GM12878 (cell line): ENCODE data around the gene CDCA5. TPM values are rescaled to one million over a fixed set of nuclear protein-coding genes. Genes with fewer than 3 reads are reported as not detected.
A peak's percentile ranks its signal among the peaks of the same experiment; 100 is the strongest.

Source experiments
- ATAC-seq: fragments of 200-7000 bp; cut with Tn5 transposase; 3 replicates; pipeline ENCODE4 v1.9.1; 2020; ENCODE audit warnings: mild to moderate bottlenecking, moderate library complexity
- BruUV-seq: library from RNA; stranded (reverse); fragments of 400-500 nt; replicated peaks from 2 replicates; lab custom pipeline; 2021; lab: Mats Ljungman, UMichigan
- CTCF ChIA-PET: fragments of 300-600 bp; sonication (Branson Sonifier 250); formaldehyde crosslinking; extraction: SDS; loops from one replicate; lab custom pipeline; 2021; ENCODE audit warnings: inconsistent platforms; lab: Yijun Ruan, JAX
- POLR2A ChIA-PET: fragments of 350-600 bp; formaldehyde crosslinking; extraction: SDS; loops from one replicate; lab custom pipeline; 2021; ENCODE audit warnings: inconsistent platforms; lab: Charles Lee
- RAD21 ChIA-PET: fragments of 300-600 bp; sonication (Branson Sonifier 250); formaldehyde crosslinking; loops from one replicate; lab custom pipeline; 2023; ENCODE audit warnings: antibody characterized with exemption; ENCODE audit not compliant: unreplicated experiment; lab: Charles Lee
- SMC1A ChIA-PET: fragments of 300-600 bp; sonication (Branson Sonifier 250); formaldehyde crosslinking; loops from one replicate; lab custom pipeline; 2023; ENCODE audit not compliant: unreplicated experiment, uncharacterized antibody; lab: Charles Lee
- DNase-seq: peaks from one replicate; pipeline ENCODE4 v3.0.0-alpha.2; 2011; ENCODE audit warnings: low read depth, low spot score
- FAIRE-seq: peaks from 3 replicates; lab custom pipeline; 2011; peaks lifted over from hg19 to GRCh38; lab: Jason Lieb, UNC
- H2AFZ ChIP-seq: 2 replicates; pipeline ENCODE4 v1.6.0; 2011; ENCODE audit warnings: low read depth, low read length, control low read depth; ENCODE audit not compliant: control insufficient read depth
- H3K27ac ChIP-seq: 2 replicates; pipeline ENCODE4 v1.5.1; 2011; ENCODE audit warnings: control low read depth; ENCODE audit not compliant: control insufficient read depth, insufficient read depth
- H3K27me3 ChIP-seq, 2 experiments: replicated peaks in 1 of 2; 2 replicates each; pipeline versions ENCODE4 v1.6.0 to v1.6.1; 2011; ENCODE audit warnings: low read length in 1 of 2; ENCODE audit not compliant: control insufficient read depth in 2 of 2, insufficient read depth in 2 of 2
- H3K36me3 ChIP-seq, 2 experiments: 2 replicates each; pipeline ENCODE4 v1.5.1; 2011; ENCODE audit warnings: low read length in 1 of 2; ENCODE audit not compliant: control insufficient read depth in 2 of 2, insufficient read depth in 2 of 2
- H3K4me1 ChIP-seq: 2 replicates; pipeline ENCODE4 v1.6.1; 2011; ENCODE audit warnings: mild to moderate bottlenecking, low read length, moderate library complexity, mixed read lengths; ENCODE audit not compliant: control insufficient read depth, insufficient read depth
- H3K4me2 ChIP-seq: 2 replicates; pipeline ENCODE4 v1.6.0; 2011; ENCODE audit warnings: control low read depth; ENCODE audit not compliant: control insufficient read depth, insufficient read depth
- H3K4me3 ChIP-seq: fragments of 200-600 bp; sonication (generic); 2 replicates; pipeline ENCODE4 v1.5.1; 2016
- H3K79me2 ChIP-seq: 2 replicates; pipeline ENCODE4 v1.6.0; 2011; ENCODE audit warnings: low read length; ENCODE audit not compliant: control insufficient read depth, insufficient read depth
- H3K9ac ChIP-seq: 2 replicates; pipeline ENCODE4 v1.8.0; 2011; ENCODE audit warnings: low read length, control low read depth, mixed read lengths; ENCODE audit not compliant: control insufficient read depth, insufficient read depth
- H3K9me3 ChIP-seq: replicated peaks from 3 replicates; pipeline ENCODE4 v1.5.1; 2011; ENCODE audit warnings: mild to moderate bottlenecking, low read length; ENCODE audit not compliant: control insufficient read depth, insufficient read depth
- H4K20me1 ChIP-seq: 2 replicates; pipeline ENCODE4 v1.6.0; 2011; ENCODE audit not compliant: control insufficient read depth, insufficient read depth
- CREM ChIP-seq: IDR thresholded peaks from 2 replicates; pipeline ENCODE4 v1.6.1; 2014; ENCODE audit warnings: antibody characterized with exemption, low read depth
- EED ChIP-seq: sonication (generic); IDR thresholded peaks from 2 replicates; pipeline ENCODE4 v1.6.1; 2016; ENCODE audit warnings: antibody characterized with exemption, low read depth
- EP300 ChIP-seq, 2 experiments: fragments of 150-350 bp in 1 of 2; IDR thresholded peaks; 2 replicates each; pipeline ENCODE4 v1.6.1; 2011 to 2012; ENCODE audit warnings: low read depth in 2 of 2, low read length in 2 of 2, borderline replicate concordance in 1 of 2, improper control_type of control experiment in 1 of 2, inconsistent platforms in 1 of 2; ENCODE audit not compliant: control insufficient read depth in 1 of 2
- HCFC1 ChIP-seq: fragments of 150-350 bp; IDR thresholded peaks from 2 replicates; pipeline ENCODE4 v1.6.1; 2014; ENCODE audit warnings: low read length
- KLF5 ChIP-seq: fragments of 450-650 bp; IDR thresholded peaks from 2 replicates; pipeline ENCODE4 v1.6.1; 2014; ENCODE audit warnings: mild to moderate bottlenecking; ENCODE audit not compliant: partially characterized antibody
- MEF2A ChIP-seq: IDR thresholded peaks from 2 replicates; pipeline ENCODE4 v1.6.1; 2011; ENCODE audit warnings: low read depth, mild to moderate bottlenecking, low read length, moderate library complexity; ENCODE audit not compliant: insufficient read depth
- MEF2B ChIP-seq: fragments of 450-650 bp; IDR thresholded peaks from 2 replicates; pipeline ENCODE4 v1.6.1; 2018; ENCODE audit warnings: mild to moderate bottlenecking, moderate library complexity; ENCODE audit not compliant: partially characterized antibody, poor library complexity, severe bottlenecking
- PAX5 ChIP-seq: IDR thresholded peaks from 2 replicates; pipeline ENCODE4 v1.6.1; 2011; ENCODE audit warnings: low read depth, low read length, borderline replicate concordance
- POLR2A ChIP-seq: IDR thresholded peaks from 2 replicates; pipeline ENCODE4 v1.6.1; 2011; ENCODE audit warnings: low read depth, mild to moderate bottlenecking, low read length
- RUNX3 ChIP-seq: IDR thresholded peaks from 2 replicates; pipeline ENCODE4 v1.6.1; 2012; ENCODE audit warnings: low read length, inconsistent platforms
- SMAD1 ChIP-seq: fragments of 450-650 bp; IDR thresholded peaks from 2 replicates; pipeline ENCODE4 v1.6.1; 2018; ENCODE audit warnings: mild to moderate bottlenecking, low read depth; ENCODE audit not compliant: partially characterized antibody
- SPI1 ChIP-seq: IDR thresholded peaks from 2 replicates; pipeline ENCODE4 v1.6.1; 2011; ENCODE audit warnings: low read depth, mild to moderate bottlenecking, low read length, moderate library complexity, borderline replicate concordance; ENCODE audit not compliant: insufficient read depth
- ZNF207 ChIP-seq: fragments of 450-650 bp; IDR thresholded peaks from 2 replicates; pipeline ENCODE4 v1.6.1; 2014; ENCODE audit warnings: antibody characterized with exemption, mild to moderate bottlenecking, borderline replicate concordance
- WGBS: methylation state at CpG from one replicate; pipeline ENCODE4 v1.1.6; 2016; ENCODE audit warnings: low lambda C conversion rate; ENCODE audit not compliant: insufficient replicate concordance, insufficient coverage; ENCODE audit errors: missing lambda C conversion rate; 5-methylcytosine and 5-hydroxymethylcytosine counted together
- in situ Hi-C: fragments of 300-500 bp; cut with MboI; formaldehyde crosslinking; loops from 9 replicates; pipeline ENCODE4 v1.14.3; 2018; ENCODE audit warnings: mixed read lengths
- intact Hi-C: fragments of 100-400 bp; cut with micrococcal nuclease; formaldehyde crosslinking; loops from one replicate; pipeline ENCODE4 v1.14.2; 2022; ENCODE audit not compliant: unreplicated experiment
- polyA plus RNA-seq, 11 experiments: library from polyadenylated mRNA; depleted of rRNA in 4 of 11; unstranded in 6 of 11; stranded (reverse) in 5 of 11; fragments of >200 nt; fragmentation: Nextera tagmentation in 4 of 11; fragmentation: Illumina TruSeq in 1 of 11; extraction: Ambion mirVana in 4 of 11; extraction: Trizol in 1 of 11; gene quantifications; 1 replicate in 1 of 11; 2 replicates in 10 of 11; pipeline versions ENCODE4 v1.2.1 to v1.2.3, GENCODE V29; 2011 to 2016; ENCODE audit warnings: inconsistent platforms in 2 of 11, missing spikeins in 2 of 11, low read depth in 1 of 11
- total RNA-seq, 4 experiments: library from RNA; depleted of rRNA in 3 of 4; stranded (reverse); fragments of >200 nt in 3 of 4; fragmentation: Illumina TruSeq in 1 of 4; extraction: Trizol in 1 of 4; gene quantifications; 2 replicates each; pipeline versions ENCODE4 v1.2.1 to v1.2.3, GENCODE V29; 2013 to 2021
- TF ChIP-seq, protein P1 (sequence below): fragments of 150-350 bp; IDR thresholded peaks from 2 replicates; pipeline ENCODE4 v1.6.1; 2016; ENCODE audit warnings: low read depth, low read length
- TF ChIP-seq, protein P2 (sequence below): fragments of 450-650 bp; IDR thresholded peaks from 2 replicates; pipeline ENCODE4 v1.6.1; 2016; ENCODE audit warnings: mild to moderate bottlenecking
- TF ChIP-seq, protein P3 (sequence below): fragments of 450-650 bp; IDR thresholded peaks from 2 replicates; pipeline ENCODE4 v1.6.1; 2017; ENCODE audit warnings: low read depth, mild to moderate bottlenecking, moderate library complexity

The CDCA5 gene
- total and polyA plus RNA-seq, 10 of the 15 experiments (the other 5 are each of a cell fraction or from before 2014, with no cell fraction given), result 21.2 to 107 (median 64.9) TPM

DNA sequence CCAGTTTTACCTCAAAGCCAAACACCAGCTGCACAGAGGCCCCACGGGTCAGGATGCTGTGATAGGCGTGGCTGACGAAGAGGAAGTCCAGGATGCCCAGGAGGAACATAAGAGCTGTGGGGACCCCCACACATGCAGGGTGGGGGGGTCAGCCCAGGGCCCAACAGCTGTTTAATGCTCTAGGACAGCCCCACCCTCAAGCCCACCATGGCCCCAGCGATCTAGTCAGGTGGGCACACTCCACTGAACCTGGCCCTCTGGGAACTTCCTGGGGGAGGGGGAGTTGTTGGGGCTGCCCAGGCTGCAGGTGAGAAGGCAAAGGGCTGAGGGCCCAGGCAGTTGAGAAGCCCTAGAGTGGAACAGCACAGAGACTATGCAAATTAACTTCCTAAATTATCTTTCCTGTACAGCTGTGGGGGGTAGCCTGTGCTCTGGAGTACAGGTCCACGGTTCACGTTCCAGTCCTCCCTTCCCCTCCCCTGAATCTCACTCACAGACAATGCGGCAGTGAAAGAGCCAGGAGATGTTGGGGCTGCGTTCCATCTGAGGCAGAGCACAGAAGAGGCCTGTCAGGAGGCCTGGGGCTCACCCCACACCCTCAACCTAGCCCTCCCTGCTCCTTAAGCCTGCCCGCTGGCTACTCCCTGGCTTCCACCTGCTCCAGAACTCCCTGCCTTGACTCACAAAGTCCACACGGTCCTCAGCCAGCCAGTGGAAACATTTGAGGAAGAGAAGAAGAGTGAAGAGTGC is 48.6 kb upstream of the CDCA5 start:
- Histone ChIP-seq H3K4me2 (peak overlapping the region; percentile 98), H3K36me3 (peaks cover 15 to 33% of the 10 kb centered on the region in 2 experiments), H2AFZ (no peak overlapping the region), H3K9ac (peak overlapping the region; percentile 96), H3K27me3 (no peaks in the 10 kb centered on the region), H3K79me2 (peaks cover 44% of the 10 kb centered on the region), H3K4me3 (peak overlapping the region; percentile 99), H3K9me3 (no peaks in the 10 kb centered on the region), H3K27ac (peak overlapping the region; percentile 99), H3K4me1 (peaks cover 21% of the 10 kb centered on the region), H4K20me1 (0 out of 2 replicates have a peak, but pooled peaks cover 4% of the 10 kb centered on the region)
- ChIA-PET RAD21 (interaction anchor here (0.5 to 2.4 kb wide), 6 partner anchors 10 to 793 kb away, joined by 3 to 9 read pairs (median 4); partner anchors contain the start of genes CAPN1, FAU, MRPL49 and TM7SF2), SMC1A (interaction anchor here (1.0 to 2.3 kb wide), 4 partner anchors 10 to 198 kb away, joined by 3 to 10 read pairs (median 5); partner anchors contain the start of genes CAPN1, FAU and MRPL49), POLR2A (interaction anchor here (1.0 to 3.1 kb wide), 4 partner anchors 8 to 50 kb away, joined by 3 to 16 read pairs (median 8); partner anchors contain the start of genes FAU and MRPL49), CTCF (interaction anchor here (0.6 to 6.7 kb wide), 7 partner anchors 11 to 217 kb away, joined by 3 to 40 read pairs (median 5); partner anchors contain the start of genes CAPN1, FAU, MRPL49 and ZNHIT2)
- FAIRE-seq, result peak; percentile 97
- no peak for DNase-seq
- intact Hi-C loops (loop anchor here (5.0 to 10.0 kb wide), 2 partner anchors 50 to 122 kb away; partner anchors contain the start of gene CAPN1), in situ Hi-C loops (no loop called here)
- WGBS, result 0% methylated on average over 10 of the region's 10 CpGs
- no TSS peak for BruUV-seq
- peak; percentile 41 for ATAC-seq
- TF ChIP-seq ZNF207 (no peak), POLR2A (peak; percentile 69), CREM (no peak), EED (peak; percentile 45), SMAD1 (no peak), MEF2A (peak; percentile 78; the same call in 1 of the 2 replicates), KLF5 (no peak), EP300 (IDR thresholded peaks at IDR 0.05; ENCODE audit: borderline replicate concordance in 1 of 2, control insufficient read depth in 1 of 2, low read depth in 2 of 2, low read length in 2 of 2) (0 out of 4 replicates have a peak, but pooled peaks of 1 of the 2 experiments have one; percentile 36), MEF2B (peak; percentile 16), PAX5 (peak; percentile 56; the same call in 1 of the 2 replicates), HCFC1 (no peak), RUNX3 (peak; percentile 22; the same call in 1 of the 2 replicates), SPI1 (0 out of 2 replicates have a peak, but pooled peaks have one; percentile 23)
- TF ChIP-seq, protein P1, sequence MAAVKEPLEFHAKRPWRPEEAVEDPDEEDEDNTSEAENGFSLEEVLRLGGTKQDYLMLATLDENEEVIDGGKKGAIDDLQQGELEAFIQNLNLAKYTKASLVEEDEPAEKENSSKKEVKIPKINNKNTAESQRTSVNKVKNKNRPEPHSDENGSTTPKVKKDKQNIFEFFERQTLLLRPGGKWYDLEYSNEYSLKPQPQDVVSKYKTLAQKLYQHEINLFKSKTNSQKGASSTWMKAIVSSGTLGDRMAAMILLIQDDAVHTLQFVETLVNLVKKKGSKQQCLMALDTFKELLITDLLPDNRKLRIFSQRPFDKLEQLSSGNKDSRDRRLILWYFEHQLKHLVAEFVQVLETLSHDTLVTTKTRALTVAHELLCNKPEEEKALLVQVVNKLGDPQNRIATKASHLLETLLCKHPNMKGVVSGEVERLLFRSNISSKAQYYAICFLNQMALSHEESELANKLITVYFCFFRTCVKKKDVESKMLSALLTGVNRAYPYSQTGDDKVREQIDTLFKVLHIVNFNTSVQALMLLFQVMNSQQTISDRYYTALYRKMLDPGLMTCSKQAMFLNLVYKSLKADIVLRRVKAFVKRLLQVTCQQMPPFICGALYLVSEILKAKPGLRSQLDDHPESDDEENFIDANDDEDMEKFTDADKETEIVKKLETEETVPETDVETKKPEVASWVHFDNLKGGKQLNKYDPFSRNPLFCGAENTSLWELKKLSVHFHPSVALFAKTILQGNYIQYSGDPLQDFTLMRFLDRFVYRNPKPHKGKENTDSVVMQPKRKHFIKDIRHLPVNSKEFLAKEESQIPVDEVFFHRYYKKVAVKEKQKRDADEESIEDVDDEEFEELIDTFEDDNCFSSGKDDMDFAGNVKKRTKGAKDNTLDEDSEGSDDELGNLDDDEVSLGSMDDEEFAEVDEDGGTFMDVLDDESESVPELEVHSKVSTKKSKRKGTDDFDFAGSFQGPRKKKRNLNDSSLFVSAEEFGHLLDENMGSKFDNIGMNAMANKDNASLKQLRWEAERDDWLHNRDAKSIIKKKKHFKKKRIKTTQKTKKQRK, result no peak
- TF ChIP-seq, protein P2, sequence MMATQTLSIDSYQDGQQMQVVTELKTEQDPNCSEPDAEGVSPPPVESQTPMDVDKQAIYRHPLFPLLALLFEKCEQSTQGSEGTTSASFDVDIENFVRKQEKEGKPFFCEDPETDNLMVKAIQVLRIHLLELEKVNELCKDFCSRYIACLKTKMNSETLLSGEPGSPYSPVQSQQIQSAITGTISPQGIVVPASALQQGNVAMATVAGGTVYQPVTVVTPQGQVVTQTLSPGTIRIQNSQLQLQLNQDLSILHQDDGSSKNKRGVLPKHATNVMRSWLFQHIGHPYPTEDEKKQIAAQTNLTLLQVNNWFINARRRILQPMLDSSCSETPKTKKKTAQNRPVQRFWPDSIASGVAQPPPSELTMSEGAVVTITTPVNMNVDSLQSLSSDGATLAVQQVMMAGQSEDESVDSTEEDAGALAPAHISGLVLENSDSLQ, result no peak
- TF ChIP-seq, protein P3, sequence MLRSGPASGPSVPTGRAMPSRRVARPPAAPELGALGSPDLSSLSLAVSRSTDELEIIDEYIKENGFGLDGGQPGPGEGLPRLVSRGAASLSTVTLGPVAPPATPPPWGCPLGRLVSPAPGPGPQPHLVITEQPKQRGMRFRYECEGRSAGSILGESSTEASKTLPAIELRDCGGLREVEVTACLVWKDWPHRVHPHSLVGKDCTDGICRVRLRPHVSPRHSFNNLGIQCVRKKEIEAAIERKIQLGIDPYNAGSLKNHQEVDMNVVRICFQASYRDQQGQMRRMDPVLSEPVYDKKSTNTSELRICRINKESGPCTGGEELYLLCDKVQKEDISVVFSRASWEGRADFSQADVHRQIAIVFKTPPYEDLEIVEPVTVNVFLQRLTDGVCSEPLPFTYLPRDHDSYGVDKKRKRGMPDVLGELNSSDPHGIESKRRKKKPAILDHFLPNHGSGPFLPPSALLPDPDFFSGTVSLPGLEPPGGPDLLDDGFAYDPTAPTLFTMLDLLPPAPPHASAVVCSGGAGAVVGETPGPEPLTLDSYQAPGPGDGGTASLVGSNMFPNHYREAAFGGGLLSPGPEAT, result no peak
